CD1c-positive myeloid dendritic cell (primary cell): ENCODE results near the gene CCT6A.
"Not testable (repeated sequence)": the region's sequence is repeated elsewhere in the genome, so short reads cannot be mapped to it uniquely, and the experiment has no call there.

Source experiments
- DNase-seq: peaks from one replicate; pipeline ENCODE4 v3.0.0-alpha.2; 2016; ENCODE audit errors: extremely low spot score

CCT6A gene

DNA sequence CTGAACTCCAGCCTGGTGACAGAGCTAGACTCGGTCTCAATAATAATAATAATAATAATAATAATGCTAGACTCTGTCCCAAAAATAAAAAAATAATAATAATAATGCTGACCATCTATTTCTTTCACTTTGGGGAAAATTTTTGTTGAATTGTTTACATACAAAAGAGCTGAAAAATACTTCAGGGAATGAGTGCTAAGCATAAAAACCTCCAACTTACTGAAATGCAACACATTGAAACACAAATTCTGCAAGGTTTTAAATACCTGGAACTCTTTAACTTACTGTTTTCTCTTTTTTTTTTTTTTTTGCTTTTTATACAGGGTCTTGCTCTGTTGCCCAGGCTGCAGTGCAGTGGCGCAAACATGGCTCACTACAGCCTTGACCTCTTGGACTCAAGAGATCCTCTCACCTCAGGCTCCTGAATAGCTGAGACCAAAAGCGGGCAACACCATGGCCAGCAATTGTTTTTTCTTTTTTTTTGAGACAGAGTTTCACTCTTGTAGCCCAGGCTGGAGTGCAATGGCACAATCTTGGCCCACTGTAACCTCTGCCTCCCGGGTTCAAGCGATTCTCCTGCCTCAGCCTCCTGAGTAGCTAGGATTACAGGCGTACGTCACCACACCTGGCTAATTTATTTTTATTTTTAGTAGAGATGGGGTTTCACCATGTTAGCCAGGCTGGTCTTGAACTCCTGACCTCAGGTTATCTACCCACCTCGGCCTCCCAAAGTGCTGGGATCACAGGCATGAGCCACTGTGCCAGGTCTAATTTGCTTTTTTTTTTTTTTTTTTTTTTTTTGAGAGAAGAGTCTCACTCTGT lies 46.8 kb downstream of the CCT6A start:
- not testable (repeated sequence) for DNase-seq

- no peak for DNase-seq
Observed at GRCh38 chr7:56099653-56100052, 48.1 kb downstream of the CCT6A start.

- DNase-seq, result not testable (repeated sequence)
Observed at GRCh38 chr7:56104138-56104537, 52.6 kb downstream of the CCT6A start.

- DNase-seq, result peak; percentile 52
Observed at GRCh38 chr7:56105508-56105907, 53.9 kb downstream of the CCT6A start.

DNA sequence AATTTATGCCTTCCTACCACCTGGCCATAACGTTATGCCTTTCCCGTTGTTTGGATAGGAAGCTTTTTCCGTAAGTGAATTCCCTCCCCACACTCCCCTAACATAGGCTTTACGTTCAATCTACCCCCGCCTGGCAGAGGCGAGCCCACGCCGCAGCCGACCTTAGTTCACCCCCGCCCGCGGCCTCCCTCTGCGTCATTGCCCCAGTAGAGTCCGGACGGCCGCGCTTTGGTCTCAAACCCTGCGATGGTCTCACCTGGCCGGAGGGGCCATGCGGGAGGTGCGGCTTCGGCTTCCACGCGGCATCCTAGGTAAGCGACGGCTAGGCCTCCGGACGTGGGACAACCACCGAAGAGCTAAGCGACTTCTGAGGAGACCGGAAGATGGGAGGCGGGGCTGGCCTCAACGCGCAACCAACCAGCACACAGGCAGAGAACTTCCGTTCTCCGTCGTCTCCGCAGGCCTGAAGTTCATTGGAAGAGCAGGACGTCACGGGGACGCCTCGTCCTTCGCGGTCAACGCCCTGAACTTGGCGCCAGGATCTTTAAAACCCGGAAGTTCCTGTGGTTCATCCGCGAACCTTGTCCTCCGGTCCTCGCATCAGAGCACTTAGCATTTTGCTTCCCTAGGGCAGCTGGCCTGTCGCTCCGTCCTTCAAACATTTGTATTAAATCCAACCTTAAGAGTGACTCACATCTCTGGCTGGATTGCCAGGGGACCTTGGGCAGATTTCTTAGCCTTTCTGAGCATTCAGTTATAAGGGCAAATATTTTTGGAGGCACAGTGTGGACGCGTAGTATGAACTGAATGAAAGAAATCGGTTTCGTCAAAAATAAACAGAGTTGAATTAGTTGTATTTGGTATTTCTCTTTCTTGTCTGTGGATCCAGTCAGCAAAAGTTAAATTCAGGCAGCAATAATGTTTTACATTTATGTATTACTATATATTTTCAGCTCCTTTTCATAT lies 54.8 kb downstream of the CCT6A start, which contains the start of gene CHCHD2:
Gene CHCHD2 (minus strand): TSS at position 369 of the 966 bp plus-strand sequence. CDS start 63 bp downstream, at position 306.
- DNase-seq, result peak; percentile 98

DNA sequence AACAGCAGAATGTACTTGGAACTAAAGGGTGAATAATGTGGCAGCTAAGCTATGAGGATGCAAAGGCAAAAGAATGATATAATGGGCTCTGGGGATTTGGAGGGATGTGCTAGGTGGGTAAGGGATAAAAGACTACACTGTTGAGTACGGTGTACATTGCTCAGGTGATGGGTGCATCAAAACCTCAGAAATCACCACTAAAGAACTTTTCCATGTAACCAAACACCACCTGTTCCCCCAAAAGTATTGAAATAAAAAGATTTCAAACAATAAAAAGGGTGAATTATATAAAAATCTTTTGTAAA lies 56.3 kb downstream of the CCT6A start:
- DNase-seq, result no peak

GRCh38 chr7:56110611-56111010 lies 59.0 kb downstream of the CCT6A start:
- no peak for DNase-seq

- DNase-seq, result not testable (repeated sequence)
Observed at GRCh38 chr7:56112244-56112643, 60.7 kb downstream of the CCT6A start.
